HG03565 (cell line): ENCODE results near the gene COPB1.

ENCODE experiments used
- ATAC-seq: cut with Tn5 transposase; IDR thresholded peaks from one replicate; pipeline ENCODE4 v1.9.1; 2021; ENCODE audit warnings: mild to moderate bottlenecking, moderate library complexity; ENCODE audit not compliant: unreplicated experiment

The COPB1 gene

DNA sequence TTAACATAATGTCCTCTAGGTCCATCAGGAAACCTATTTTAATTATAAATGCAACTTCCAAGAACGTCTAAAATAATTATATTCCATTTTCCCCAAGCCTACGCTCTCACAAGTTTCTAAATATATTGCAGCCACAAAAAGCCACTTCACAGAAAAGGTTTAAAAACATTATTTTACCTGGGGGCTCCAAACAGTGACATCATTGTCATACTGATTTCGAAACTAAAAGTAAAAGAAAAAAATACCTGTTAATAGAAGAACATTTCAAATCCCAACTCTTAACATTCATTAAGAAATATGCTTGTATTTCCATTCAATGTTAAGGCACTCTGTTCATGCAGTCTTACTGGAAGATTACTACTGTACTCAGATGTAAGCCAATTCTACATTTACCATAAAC, 19.2 kb upstream of the COPB1 start:
- no peak for ATAC-seq

- no peak for ATAC-seq
Measured at GRCh38 chr11:14513800-14514199, 14.2 kb upstream of the COPB1 start.

DNA sequence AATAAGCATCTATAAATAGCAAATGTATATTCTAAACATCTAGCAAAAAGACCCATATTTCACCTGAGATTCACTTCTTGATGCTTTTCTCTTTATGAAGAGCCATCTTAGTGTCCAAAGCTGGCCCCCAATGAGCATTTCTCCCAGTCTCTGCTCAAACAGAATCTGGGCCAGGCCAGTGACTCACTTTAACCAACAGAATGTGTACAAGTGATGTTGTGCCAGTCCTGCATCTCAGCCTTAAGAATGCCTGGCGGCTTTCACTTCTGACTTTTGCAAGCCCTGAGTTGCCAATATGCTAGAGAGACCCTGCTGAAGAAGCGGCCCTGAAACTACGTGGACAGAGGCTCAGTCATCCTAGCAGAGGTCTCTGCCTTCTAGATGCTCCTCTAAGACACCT, 6.9 kb upstream of the COPB1 start:
- ATAC-seq: no peak

DNA sequence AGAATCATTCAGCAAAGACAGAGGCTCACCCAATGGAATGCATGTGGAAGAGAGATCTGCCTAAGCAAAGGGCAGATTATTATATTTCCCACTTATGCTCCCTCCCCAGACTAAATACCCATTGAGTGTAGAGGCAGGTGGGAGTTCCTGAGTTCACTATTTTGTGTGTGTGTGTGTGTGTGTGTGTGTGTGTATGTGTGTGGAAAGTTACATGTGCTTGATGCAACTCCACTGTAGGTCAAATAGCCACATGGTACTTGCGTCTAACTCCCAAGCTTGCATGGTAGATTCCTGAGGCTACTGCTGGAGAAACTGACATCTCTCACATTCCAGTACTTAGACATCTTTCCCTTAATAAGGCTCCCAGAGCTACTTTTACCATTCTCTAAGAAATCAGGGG, 3.4 kb upstream of the COPB1 start:
- no peak for ATAC-seq

DNA sequence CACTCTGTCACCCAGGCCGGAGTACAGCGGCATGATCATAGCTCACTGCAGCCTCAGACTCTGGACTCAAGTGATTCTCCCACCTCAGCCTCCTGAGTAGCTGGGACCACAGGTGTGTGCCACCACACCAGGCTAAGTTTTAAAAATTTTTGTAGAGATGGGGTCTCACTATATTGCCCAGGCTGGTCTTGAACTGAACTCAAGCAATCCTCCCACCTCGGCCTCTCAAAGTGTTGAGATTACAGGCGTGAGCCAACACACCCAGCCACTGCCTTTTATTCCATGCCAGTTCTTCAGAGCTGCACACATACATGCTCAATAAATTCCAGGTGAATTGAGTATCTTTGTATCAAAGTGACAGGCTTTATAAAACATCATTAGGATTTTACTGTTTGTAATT, 2.4 kb upstream of the COPB1 start:
- ATAC-seq: no peak

- ATAC-seq: peak; percentile 40
Measured at GRCh38 chr11:14500181-14500651, 605 bp upstream of the COPB1 start.

- peak; percentile 2 for ATAC-seq
Measured at GRCh38 chr11:14499178-14499559, 442 bp downstream of the COPB1 start.

GRCh38 chr11:14480716-14481115, 18.9 kb downstream of the COPB1 start:
- no peak for ATAC-seq

DNA sequence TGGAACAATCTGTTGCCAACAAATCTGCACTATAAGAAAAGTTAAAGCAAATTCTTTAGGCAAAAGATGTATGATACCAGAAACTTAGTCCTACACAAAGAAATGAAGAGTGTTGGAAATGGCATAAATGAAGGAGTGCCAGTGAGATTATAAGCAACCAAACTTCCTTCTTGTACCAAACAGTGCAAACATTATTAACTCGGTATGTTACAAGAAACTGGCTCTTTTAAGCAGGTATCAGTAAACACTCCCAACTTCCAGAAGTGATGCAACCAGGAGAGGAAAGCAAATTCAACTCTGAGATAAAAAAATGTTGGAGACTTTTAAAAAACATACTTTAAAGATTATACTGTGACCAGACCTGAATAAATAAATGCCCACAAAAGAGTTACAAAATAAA, 28.5 kb downstream of the COPB1 start:
- ATAC-seq: no peak

GRCh38 chr11:14463623-14464022, 36.0 kb downstream of the COPB1 start:
- ATAC-seq: no peak

DNA sequence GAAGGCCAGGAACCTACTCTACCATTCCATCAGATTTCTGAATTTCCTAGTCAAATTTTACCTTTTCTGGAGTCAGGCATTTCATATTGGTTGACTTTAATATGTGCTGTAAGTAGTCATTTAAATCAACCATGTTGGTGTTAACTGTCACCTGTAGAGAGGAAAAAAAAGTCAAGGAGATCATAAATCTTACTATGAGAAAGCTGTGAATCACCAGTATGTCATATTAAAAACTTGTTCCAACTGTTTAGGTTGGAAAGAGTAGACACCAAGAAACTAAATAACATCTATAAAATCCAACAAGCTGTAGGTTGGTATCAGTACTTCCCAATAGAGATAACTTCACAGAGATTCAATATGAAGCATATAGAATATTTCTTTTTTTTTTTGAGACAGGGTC, 39.5 kb downstream of the COPB1 start:
- no peak for ATAC-seq

DNA sequence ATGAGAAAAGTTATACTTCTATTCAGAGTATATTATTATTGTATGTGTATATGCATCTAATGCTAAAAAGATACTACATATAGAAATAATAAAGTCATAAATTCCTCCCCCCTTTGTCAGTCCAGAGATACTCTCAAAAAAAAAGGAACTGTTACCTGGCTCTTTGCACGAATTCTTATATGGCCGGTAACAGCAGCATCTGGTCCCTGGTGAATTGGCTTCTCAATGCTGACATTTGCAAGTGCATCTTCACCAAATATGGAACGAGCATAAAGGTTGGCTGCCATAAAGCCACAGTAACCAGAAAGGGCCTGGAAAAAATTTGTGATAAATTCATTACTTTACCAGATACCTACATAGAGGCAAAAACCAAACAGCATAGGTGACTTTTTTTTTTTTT, 41.2 kb downstream of the COPB1 start:
- ATAC-seq: no peak

DNA sequence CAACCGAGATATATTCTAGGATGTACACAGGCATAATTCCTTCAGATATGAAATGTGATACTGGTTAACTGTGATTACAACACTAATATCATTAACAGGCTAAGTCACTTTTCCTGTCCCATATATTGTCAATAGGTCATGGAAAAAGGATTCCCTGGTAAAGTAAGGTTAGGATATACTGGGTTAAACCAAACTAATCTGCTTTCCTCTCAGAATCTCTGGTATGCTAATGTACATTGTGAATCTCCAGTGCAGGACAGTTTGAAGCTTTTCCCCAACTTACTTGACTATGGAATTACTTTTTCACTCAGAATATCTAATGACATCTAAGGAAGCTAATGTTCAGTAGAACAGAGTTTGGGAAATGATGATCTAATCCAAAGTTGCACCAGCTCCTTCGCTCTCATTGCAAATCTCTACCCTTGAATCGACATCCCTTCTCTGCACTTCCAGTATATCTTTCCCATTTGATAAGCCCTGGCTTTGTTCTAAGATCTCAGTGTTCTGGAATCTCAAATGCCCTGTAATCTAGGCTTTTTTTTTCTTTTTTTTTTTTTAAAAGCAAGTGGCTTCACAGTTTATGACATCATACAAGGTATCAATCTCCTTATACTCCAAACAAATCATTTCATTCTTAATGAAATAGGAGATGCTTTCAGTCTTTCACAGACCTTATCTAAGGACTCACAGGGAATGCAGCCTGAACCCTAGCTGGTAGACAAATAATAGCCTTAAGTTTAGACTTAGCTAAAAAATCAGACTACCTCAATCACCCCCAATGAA, 43.8 kb downstream of the COPB1 start:
- ATAC-seq: no peak

DNA sequence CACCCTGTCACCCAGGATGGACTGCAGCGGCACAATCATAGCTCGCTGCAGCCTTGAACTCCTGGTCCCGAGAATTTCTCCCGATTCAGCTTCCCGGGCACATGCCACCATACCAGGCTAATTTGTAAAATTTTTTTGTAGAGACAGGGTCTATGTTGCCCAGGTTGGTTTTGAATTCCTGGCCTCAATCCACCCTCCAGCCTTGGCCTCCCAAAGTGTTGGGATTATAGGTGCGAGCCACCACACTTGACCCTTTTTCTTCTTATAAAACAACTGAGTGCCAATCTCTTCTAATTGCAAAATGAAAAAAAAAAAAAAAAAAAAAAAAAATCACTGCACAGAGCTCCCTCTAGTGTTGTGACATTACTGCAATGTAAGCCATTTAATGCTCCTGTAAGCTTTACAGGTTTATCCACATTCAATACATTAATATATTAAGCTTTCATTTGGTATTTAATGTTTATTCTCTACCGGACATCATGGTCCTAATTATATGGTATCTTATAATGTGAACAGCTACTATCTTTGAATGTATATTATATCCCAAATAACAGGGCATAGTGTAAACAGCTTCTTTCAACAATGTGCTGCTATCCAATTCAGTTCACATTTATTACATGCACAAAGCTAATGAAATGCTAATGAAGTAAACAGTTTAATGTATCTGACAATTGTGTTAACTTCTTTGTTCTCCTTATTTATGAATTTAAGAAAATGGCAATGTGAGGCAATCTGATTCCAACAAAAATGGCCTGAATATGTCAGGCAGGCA, 44.6 kb downstream of the COPB1 start:
- ATAC-seq: no peak

DNA sequence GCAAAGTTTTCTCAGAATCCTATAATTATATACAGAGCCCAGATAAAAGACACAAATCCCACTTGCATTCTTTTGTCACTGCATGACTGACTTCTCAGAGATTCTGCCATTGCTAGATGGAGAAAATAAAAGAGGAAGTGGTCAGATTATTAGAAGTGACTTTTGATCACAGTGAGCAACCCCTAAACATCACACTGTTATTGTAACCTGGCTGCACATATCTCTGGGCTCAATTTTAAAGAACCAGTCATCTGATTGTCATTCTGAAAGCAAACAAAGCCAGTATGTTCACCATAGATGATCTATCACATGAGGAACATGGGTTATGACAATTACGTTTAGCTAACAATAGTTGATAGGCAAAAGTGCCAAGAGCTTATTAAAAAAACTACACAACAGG, 47.8 kb downstream of the COPB1 start:
- ATAC-seq: peak; percentile 49

- ATAC-seq: no peak
Measured at GRCh38 chr11:14449302-14449714, 50.3 kb downstream of the COPB1 start.

DNA sequence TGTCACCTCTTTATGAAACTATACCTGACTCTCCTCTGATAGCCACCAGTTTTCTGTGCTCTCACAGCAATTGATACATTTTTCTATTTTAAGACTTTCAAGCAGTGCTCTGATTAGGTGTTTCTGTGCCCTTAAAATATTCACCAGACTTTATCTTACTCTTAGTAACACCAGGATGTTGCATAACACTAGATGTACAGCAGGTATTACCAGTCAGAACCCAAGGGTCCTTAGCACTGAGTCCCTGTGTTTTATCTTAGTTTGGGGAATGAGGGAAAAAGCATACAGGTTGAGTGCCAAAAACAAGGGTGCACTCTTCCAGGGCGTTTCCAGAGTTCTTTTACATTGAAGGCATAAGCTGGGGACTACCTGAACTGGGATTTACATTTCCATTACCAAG, 51.4 kb downstream of the COPB1 start:
- ATAC-seq: no peak

GRCh38 chr11:14446701-14447169, 52.9 kb downstream of the COPB1 start:
- ATAC-seq: no peak

GRCh38 chr11:14445542-14446530, 53.8 kb downstream of the COPB1 start:
- ATAC-seq: no peak

- ATAC-seq: no peak
Measured at GRCh38 chr11:14444441-14445189, 55.0 kb downstream of the COPB1 start.
